ENCODE results near the gene WDR77. TPM values are rescaled to one million over a fixed set of nuclear protein-coding genes. Genes with fewer than 3 reads are reported as not detected.

Gene WDR77
- total RNA-seq, 1 experiment from 2014 or later, result 21.8 TPM

Small RNAs within 50 kb of the gene (small RNA-seq; reads per million reads assigned to genes)
- gene RF00019 (0 reads per million in 2 experiments), gene RNU6-792P (0 reads per million in 2 experiments)

Other genes starting within 250 kb of the WDR77 start
- 0.67 and 1.3 TPM in 2 replicates for gene DENND2D, start 248.6 kb downstream of the WDR77 start, total RNA-seq (2014; rRNA removed; shearing (Covaris generic))
- 0.92 and 1.2 TPM in 2 replicates for gene CHI3L2, start 221.5 kb downstream of the WDR77 start, total RNA-seq (2014; rRNA removed; shearing (Covaris generic))
- gene CHIA, start 158.4 kb downstream of the WDR77 start, total RNA-seq (2014; rRNA removed; shearing (Covaris generic)), result not detected in 2 replicates
- 0.87 and 2.0 TPM in 2 replicates for gene OVGP1, start 21.5 kb downstream of the WDR77 start, total RNA-seq (2014; rRNA removed; shearing (Covaris generic))
- gene ATP5PB, start 208 bp upstream of the WDR77 start, total RNA-seq (2014; rRNA removed; shearing (Covaris generic)), result 321 and 361 TPM in 2 replicates
- 0.30 TPM in 1 of 2 replicates, not detected in the other for gene C1orf162, start 24.7 kb upstream of the WDR77 start, total RNA-seq (2014; rRNA removed; shearing (Covaris generic))
- gene ADORA3, start 54.4 kb upstream of the WDR77 start, total RNA-seq (2014; rRNA removed; shearing (Covaris generic)), result not detected in 2 replicates
- not detected in 2 replicates for gene TMIGD3, start 54.4 kb upstream of the WDR77 start, total RNA-seq (2014; rRNA removed; shearing (Covaris generic))
- gene RAP1A, start 170.5 kb upstream of the WDR77 start, total RNA-seq (2014; rRNA removed; shearing (Covaris generic)), result 13.2 and 14.1 TPM in 2 replicates